Skeletal muscle cell (primary cell): Measurements from ENCODE around the gene CZIB.
A peak's percentile ranks its signal among the peaks of the same experiment; 100 is the strongest.
"Not testable (repeated sequence)": the region's sequence is repeated elsewhere in the genome, so short reads cannot be mapped to it uniquely, and the experiment has no call there.

ENCODE experiments used
- DNase-seq: peaks from one replicate; pipeline ENCODE4 v3.0.0-alpha.2; 2010; ENCODE audit warnings: low read depth
- H3K4me3 ChIP-seq: 2 replicates; pipeline ENCODE4 v1.5.1; 2011; ENCODE audit warnings: low read depth, mild to moderate bottlenecking, control low read depth, low read length, moderate library complexity

The CZIB gene

DNA sequence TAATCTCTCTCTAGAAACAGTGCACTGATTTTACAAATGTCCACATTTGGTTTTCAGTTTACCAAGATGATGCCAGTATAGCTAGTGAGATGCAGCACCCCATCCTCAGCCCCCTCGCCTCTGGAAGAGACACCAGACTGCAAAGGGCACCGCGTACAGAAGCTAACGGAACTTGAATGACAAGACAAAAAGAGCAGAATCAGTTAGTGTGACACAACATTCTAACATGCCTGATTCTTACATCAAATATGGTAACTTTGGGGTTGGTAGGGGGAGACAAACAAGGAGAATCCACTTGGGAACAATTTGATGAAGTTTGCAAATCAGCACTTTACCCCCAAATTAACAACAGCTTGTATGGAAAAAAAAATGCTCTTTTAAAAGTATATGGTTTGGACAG, 21.9 kb upstream of the CZIB start:
- DNase-seq: no peak
- H3K4me3 ChIP-seq: no peak overlapping the region

GRCh38 chr1:53241828-53242227, 21.4 kb upstream of the CZIB start:
- H3K4me3 ChIP-seq: no peak overlapping the region
- no peak for DNase-seq

GRCh38 chr1:53238197-53239155, 18.0 kb upstream of the CZIB start, which contains the start of gene MAGOH:
Gene MAGOH (minus strand): TSS chr1:53238518. CDS start chr1:53238448, 70 bp downstream.
- H3K4me3 ChIP-seq: peak within 1 kb of the TSS; percentile 100
- peak; percentile 82 for DNase-seq

DNA sequence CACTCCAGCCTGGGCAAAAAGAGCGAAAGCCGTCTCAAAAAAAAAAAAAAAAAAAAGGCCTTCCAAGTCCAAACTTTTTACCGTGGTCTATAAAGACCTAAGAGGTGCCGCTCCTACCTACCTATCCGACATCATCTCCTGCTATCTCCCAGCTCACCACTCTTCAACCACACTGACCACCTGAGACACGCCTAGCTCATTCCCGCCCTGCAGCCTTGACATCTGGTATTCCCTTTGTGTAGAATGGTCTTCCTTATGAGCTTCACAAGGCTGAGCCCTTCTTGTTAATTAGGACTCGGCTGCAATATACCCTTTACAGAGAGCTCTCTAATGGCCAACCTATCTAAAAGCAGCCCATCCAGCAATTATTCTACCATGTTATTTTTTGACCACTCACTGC, 17.2 kb upstream of the CZIB start:
- peak overlapping the region; percentile 100 for H3K4me3 ChIP-seq
- no peak for DNase-seq

DNA sequence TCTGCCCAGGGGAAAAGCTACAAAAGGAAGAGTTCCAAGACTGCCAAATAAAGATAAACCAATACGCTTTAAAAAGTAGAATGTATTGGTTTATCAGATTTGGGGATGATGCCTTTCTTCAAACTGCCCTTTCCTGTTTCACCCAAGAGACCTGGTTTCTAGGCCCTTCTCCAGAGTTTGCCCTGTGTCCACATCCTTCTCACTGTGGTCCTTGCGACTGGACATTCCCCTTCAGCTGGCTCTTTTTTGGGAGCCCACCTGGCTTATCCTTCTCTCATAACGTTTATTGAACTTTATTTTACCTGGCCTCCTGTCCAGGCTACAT, 490 bp upstream of the CZIB start:
- peak overlapping the region; percentile 73 for H3K4me3 ChIP-seq
- DNase-seq: no peak

DNA sequence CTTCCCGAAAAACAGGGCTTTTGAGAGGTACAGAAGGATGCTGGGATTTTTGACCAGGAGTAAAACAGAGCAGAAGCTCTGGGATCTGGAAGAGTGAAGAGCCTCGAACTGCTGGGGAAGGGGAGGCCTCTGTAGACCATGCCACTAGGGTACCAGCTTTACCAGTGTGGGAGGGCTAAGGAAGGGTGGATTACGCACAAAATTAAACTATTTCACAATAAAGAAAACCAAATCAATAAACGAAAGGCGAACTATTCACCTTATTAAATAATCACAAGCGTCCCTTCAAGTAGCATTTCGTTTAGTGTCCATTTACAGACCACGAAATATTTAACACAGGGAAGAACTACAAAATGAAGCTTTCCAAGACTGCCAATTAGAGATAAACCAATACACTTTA, 723 bp downstream of the CZIB start:
- peak overlapping the region; percentile 73 for H3K4me3 ChIP-seq
- DNase-seq: no peak

DNA sequence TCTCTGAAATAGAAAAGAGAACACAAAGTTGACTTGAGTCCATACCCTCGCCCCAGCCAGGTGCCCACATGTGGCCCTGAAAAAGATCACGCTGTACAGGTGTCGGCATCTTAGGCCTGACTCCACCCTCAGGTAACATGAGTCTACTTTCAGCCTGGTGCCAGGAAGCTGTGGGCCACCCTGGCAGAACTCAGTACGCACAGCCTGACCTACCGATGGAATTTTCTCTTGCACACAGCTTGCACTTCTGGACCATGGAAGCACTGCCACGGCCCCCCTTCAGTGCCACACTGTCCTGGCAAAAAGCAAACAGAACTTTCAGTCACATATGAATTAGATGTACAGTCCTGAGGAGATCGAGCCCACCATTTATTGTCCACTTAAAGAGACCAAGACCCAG, 2.2 kb downstream of the CZIB start:
- H3K4me3 ChIP-seq: no peak overlapping the region
- no peak for DNase-seq

GRCh38 chr1:53214376-53214940, 6.0 kb downstream of the CZIB start:
- no peak for DNase-seq
- H3K4me3 ChIP-seq: no peak overlapping the region

GRCh38 chr1:53210954-53211353, 9.5 kb downstream of the CZIB start:
- no peak for DNase-seq
- H3K4me3 ChIP-seq: no peak overlapping the region

GRCh38 chr1:53210352-53210751, 10.1 kb downstream of the CZIB start:
- H3K4me3 ChIP-seq: no peak overlapping the region
- DNase-seq: no peak

DNA sequence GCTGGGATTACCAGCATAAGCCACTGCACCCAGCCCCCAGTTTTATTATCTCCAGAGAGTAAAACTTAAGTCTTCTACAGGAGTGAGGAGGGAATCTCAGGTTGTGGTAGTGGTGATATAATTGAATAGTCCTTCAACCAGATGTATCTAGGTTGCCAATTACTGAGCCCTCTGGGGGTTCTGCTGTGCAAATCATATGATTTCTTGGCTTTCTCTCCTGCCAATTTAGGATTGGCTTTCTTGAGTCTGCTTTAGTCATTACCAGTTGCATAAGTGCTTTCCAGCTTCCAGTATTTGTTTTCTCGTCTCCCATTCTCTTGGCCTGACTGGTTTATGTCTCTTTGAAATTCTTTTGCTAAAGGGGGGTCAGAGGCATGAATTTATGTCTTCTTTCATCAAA, 12.7 kb downstream of the CZIB start:
- DNase-seq: no peak
- H3K4me3 ChIP-seq: no peak overlapping the region

GRCh38 chr1:53206735-53207379, 13.6 kb downstream of the CZIB start:
- H3K4me3 ChIP-seq: no peak overlapping the region
- no peak for DNase-seq

DNA sequence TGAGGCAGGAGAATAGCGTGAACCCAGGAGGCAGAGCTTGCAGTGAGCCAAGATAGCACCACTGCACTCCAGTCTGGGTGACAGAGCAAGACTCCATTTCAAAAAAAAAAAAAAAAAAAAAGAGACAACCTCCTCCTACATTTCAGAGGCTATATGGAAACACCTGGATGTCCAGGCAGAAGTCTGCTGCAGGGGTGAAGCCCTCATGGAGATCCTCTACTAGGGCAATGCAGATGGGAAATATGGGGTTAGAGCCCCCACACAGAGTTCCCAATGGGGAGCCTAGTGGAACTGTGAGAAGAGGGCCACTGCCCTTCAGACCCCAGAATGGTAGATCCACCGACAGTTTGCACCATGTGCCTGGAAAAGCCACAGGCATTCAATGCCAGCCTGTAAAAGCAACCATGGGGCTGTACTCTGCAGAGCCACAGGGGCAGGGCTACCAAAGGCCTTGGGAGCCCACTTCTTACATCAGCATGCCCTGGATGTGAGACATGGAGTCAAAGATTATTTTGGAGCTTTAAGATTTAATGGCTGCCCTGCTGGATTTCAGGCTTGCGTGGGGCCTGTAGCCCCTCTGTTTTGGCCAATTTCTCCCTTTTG, 14.2 kb downstream of the CZIB start:
- not testable (repeated sequence) for H3K4me3 ChIP-seq, DNase-seq

- not testable (repeated sequence) for DNase-seq, H3K4me3 ChIP-seq
Observed at GRCh38 chr1:53205496-53205895, 14.9 kb downstream of the CZIB start.

DNA sequence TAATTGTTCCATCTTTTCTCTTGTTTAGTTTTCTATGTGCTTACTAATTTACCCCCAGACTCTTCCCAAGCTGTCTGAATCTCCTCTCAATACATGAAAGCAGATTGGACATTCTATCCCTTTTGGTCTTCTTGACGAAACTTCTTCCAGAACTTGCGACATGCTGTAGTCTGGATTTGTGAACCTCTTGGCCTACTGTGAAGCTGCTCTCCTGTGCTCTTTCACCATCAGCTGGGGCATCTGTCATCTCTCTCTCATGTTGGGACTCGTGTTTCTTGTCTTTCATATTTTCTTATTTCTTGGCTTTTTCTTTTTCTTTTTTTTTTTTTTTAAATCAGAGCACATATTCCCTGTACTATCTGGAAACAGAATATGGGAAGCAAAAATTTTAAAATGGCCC, 17.0 kb downstream of the CZIB start:
- H3K4me3 ChIP-seq: no peak overlapping the region
- DNase-seq: no peak

- peak; percentile 75 for DNase-seq
- H3K4me3 ChIP-seq: no peak overlapping the region
Observed at GRCh38 chr1:53198241-53198651, 22.2 kb downstream of the CZIB start.

DNA sequence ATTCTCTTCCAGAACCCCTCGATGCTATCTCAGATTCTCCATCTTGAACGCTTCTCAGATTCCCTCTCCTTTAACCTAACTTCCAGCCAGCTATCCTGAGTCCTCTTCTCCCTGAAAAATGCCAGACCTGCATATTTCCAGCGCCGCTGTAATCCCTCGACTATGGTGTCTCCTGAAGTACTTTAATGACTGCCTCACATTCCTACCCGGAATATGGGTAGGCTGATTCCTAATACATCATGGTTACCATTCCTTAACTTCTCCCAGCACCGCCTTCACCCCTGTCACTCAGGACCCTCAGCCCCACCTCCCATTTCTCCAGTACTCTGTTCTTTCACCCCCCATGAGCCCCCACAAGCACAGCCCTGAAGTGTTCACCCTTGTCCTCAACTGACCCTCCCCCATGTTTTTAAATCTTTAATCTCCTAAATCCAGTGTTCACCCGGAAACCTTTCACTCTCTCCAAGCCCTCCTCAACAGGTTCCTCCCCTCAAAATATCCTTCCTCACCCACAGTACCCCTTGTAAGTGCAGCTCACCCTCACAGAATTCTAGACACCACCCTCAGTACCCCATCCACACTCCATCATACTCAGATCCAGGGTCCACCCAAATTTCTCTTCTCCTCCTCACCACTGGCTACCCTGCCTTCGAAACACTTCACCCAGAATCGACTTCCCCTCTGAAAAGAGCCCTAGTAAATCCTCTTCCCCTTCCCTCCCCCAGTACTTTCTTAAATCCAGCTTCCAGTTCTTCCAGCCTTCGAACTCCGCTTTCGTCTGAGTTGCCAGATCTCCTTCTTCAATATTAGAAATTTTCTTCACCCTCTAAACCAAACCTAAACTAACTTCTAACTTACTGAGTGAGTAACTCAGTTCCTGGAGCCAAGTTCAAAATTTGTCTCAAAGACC, 22.9 kb downstream of the CZIB start:
- H3K4me3 ChIP-seq: peak overlapping the region; percentile 84
- DNase-seq: no peak

- peak; percentile 77 for DNase-seq
- H3K4me3 ChIP-seq: peak within 1 kb of the TSS; percentile 84
Observed at GRCh38 chr1:53196485-53197290, 23.7 kb downstream of the CZIB start, which contains the start of gene CPT2. Gene CPT2 (plus strand): TSS chr1:53196824. CDS start chr1:53196944, 120 bp downstream.
